GM23338 (cell line): ENCODE results near the gene RSU1. TPM values are rescaled to one million over a fixed set of nuclear protein-coding genes. Genes with fewer than 3 reads are reported as not detected.

Source experiments
- ATAC-seq: fragments of 200-7000 bp; cut with Tn5 transposase; 3 replicates; pipeline ENCODE4 v1.9.1; 2020
- DNase-seq: peaks from one replicate; pipeline ENCODE4 v3.0.0-alpha.2; 2015; ENCODE audit warnings: low spot score
- H2AFZ ChIP-seq: fragments of 200-600 bp; sonication (generic); 2 replicates; pipeline ENCODE4 v1.8.0; 2016; ENCODE audit warnings: antibody characterized with exemption, mild to moderate bottlenecking, moderate library complexity
- H3F3A ChIP-seq: fragments of 200-600 bp; sonication (generic); replicated peaks from 2 replicates; pipeline ENCODE4 v1.8.0; 2017; ENCODE audit warnings: antibody characterized with exemption, mixed run types, low read depth
- H3K27ac ChIP-seq: fragments of 200-600 bp; sonication (generic); 2 replicates; pipeline ENCODE4 v1.6.1; 2016; ENCODE audit warnings: low read depth
- H3K27me3 ChIP-seq: fragments of 200-600 bp; sonication (generic); 2 replicates; pipeline ENCODE4 v1.8.0; 2016; ENCODE audit warnings: mild to moderate bottlenecking, mixed run types, moderate library complexity; ENCODE audit not compliant: insufficient read depth
- H3K36me3 ChIP-seq: fragments of 200-600 bp; sonication (generic); 2 replicates; pipeline ENCODE4 v1.8.0; 2016; ENCODE audit warnings: mild to moderate bottlenecking; ENCODE audit not compliant: insufficient read depth
- H3K4me1 ChIP-seq: fragments of 200-600 bp; sonication (generic); 2 replicates; pipeline ENCODE4 v1.8.0; 2016; ENCODE audit warnings: mild to moderate bottlenecking, moderate library complexity; ENCODE audit not compliant: insufficient read depth
- H3K4me2 ChIP-seq: fragments of 200-600 bp; sonication (generic); 2 replicates; pipeline ENCODE4 v1.7.1; 2017; ENCODE audit warnings: mixed run types
- H3K4me3 ChIP-seq: fragments of 200-600 bp; sonication (generic); 2 replicates; pipeline ENCODE4 v1.6.1; 2016; ENCODE audit warnings: mixed run types
- H3K79me2 ChIP-seq: fragments of 200-600 bp; sonication (generic); replicated peaks from 2 replicates; pipeline ENCODE4 v1.8.0; 2017; ENCODE audit warnings: mild to moderate bottlenecking; ENCODE audit not compliant: insufficient read depth
- H3K9me2 ChIP-seq: fragments of 200-600 bp; sonication (generic); 2 replicates; pipeline ENCODE4 v1.8.0; 2017; ENCODE audit not compliant: insufficient read depth
- H4K20me1 ChIP-seq: fragments of 200-600 bp; sonication (generic); replicated peaks from 2 replicates; pipeline ENCODE4 v1.8.0; 2017; ENCODE audit warnings: mild to moderate bottlenecking; ENCODE audit not compliant: insufficient read depth
- H3K27ac Mint-ChIP-seq: 2 replicates; pipeline ENCODE4 v1.8.0; 2020; ENCODE audit warnings: inconsistent platforms, mild to moderate bottlenecking, moderate library complexity, mixed read lengths
- H3K27me3 Mint-ChIP-seq: 3 replicates; pipeline ENCODE4 v1.8.0; 2022; ENCODE audit warnings: low read depth, mild to moderate bottlenecking, moderate library complexity, mixed read lengths, inconsistent platforms; ENCODE audit not compliant: insufficient read depth, poor library complexity
- H3K36me3 Mint-ChIP-seq: 3 replicates; pipeline ENCODE4 v1.8.0; 2021; ENCODE audit warnings: low read depth, mild to moderate bottlenecking, inconsistent platforms, moderate library complexity, mixed read lengths
- H3K4me1 Mint-ChIP-seq: 3 replicates; pipeline ENCODE4 v1.8.0; 2020; ENCODE audit warnings: mild to moderate bottlenecking, inconsistent platforms, mixed read lengths
- H3K4me3 Mint-ChIP-seq: 3 replicates; pipeline ENCODE4 v1.8.0; 2021; ENCODE audit warnings: moderate library complexity, mild to moderate bottlenecking, inconsistent platforms, mixed read lengths
- H3K9me3 Mint-ChIP-seq: 3 replicates; pipeline ENCODE4 v1.8.0; 2020; ENCODE audit warnings: moderate library complexity, mild to moderate bottlenecking, inconsistent platforms, mixed read lengths
- CREB1 ChIP-seq: fragments of 250-450 bp; sonication (Bioruptor Pico); IDR thresholded peaks from 2 replicates; pipeline ENCODE4 v1.5.0; 2020; ENCODE audit warnings: low read depth, mild to moderate bottlenecking, moderate library complexity
- EZH2 ChIP-seq: fragments of 200-600 bp; sonication (generic); IDR thresholded peaks from one replicate; pipeline ENCODE4 v1.8.0; 2017; ENCODE audit warnings: antibody characterized with exemption, mild to moderate bottlenecking, low read depth; ENCODE audit not compliant: unreplicated experiment
- EZH2phosphoT487 ChIP-seq: fragments of 200-600 bp; sonication (generic); IDR thresholded peaks from one replicate; pipeline ENCODE4 v1.8.1; 2018; ENCODE audit warnings: antibody characterized with exemption; ENCODE audit not compliant: unreplicated experiment
- JUNB ChIP-seq: IDR thresholded peaks from one replicate; pipeline ENCODE4 v1.6.1; 2016; ENCODE audit warnings: antibody characterized with exemption; ENCODE audit not compliant: unreplicated experiment
- NANOG ChIP-seq: IDR thresholded peaks from 2 replicates; pipeline ENCODE4 v1.6.1; 2016; ENCODE audit warnings: antibody characterized with exemption, borderline replicate concordance
- POLR2AphosphoS5 ChIP-seq: IDR thresholded peaks from 2 replicates; pipeline ENCODE4 v1.6.1; 2016; ENCODE audit warnings: antibody characterized with exemption, low read depth
- STAT1 ChIP-seq: IDR thresholded peaks from one replicate; pipeline ENCODE4 v1.6.1; 2016; ENCODE audit warnings: antibody characterized with exemption; ENCODE audit not compliant: unreplicated experiment
- ZNF114 ChIP-seq: fragments of 250-450 bp; sonication (Bioruptor Pico); IDR thresholded peaks from 2 replicates; pipeline ENCODE4 v1.5.0; 2020; ENCODE audit warnings: mild to moderate bottlenecking, moderate library complexity
- ZNF331 ChIP-seq: fragments of 250-450 bp; sonication (Bioruptor Pico); IDR thresholded peaks from 2 replicates; pipeline ENCODE4 v1.5.0; 2020; ENCODE audit warnings: low read depth, mild to moderate bottlenecking, moderate library complexity
- polyA plus RNA-seq: library from polyadenylated mRNA; unstranded; fragments of >200 nt; fragmentation: Nextera tagmentation; extraction: Ambion mirVana; gene quantifications from 2 replicates; pipeline ENCODE4 v1.2.1, GENCODE V29; 2016
- total RNA-seq: library from RNA; depleted of rRNA; stranded (reverse); fragments of >200 nt; shearing (Covaris generic); gene quantifications from 2 replicates; pipeline ENCODE4 v1.2.3, GENCODE V29; 2014
- TF ChIP-seq, protein P1 (sequence below), 2 experiments: fragments of 200-600 bp in 1 of 2; sonication (generic) in 1 of 2; conservative IDR thresholded peaks; 2 replicates each; pipeline versions ENCODE4 v1.5.1 to v1.6.1; 2016 to 2017; ENCODE audit warnings: antibody characterized with exemption in 2 of 2, low read depth in 2 of 2, mild to moderate bottlenecking in 2 of 2, moderate library complexity in 1 of 2
- TF ChIP-seq, protein P2 (sequence below): IDR thresholded peaks from 2 replicates; pipeline ENCODE4 v1.6.1; 2016; ENCODE audit warnings: antibody characterized with exemption
- TF ChIP-seq, protein P3 (sequence below): fragments of 250-450 bp; sonication (Bioruptor Pico); IDR thresholded peaks from 2 replicates; pipeline ENCODE4 v1.5.0; 2020; ENCODE audit warnings: mild to moderate bottlenecking, moderate library complexity
- TF ChIP-seq, protein P4 (sequence below): IDR thresholded peaks from one replicate; pipeline ENCODE4 v1.6.1; 2018; ENCODE audit warnings: antibody characterized with exemption; ENCODE audit not compliant: unreplicated experiment

RSU1 gene
- total and polyA plus RNA-seq, 2 experiments from 2014 or later = 62.7 to 96.2 TPM

GRCh38 chr10:16788778-16789177, 28.4 kb downstream of the RSU1 start:
- DNase-seq (no peak), ATAC-seq (no peak)
- H3K4me2 ChIP-seq = no peak overlapping the region
- H3K4me1 ChIP-seq = no peaks in the 10 kb centered on the region; the same call in 1 of the 2 replicates
- no peaks in the 10 kb centered on the region for H3K27me3 ChIP-seq
- H3K4me3 ChIP-seq = no peak overlapping the region
- Mint-ChIP-seq H3K4me1 (no peaks in the 10 kb centered on the region; the same call in 2 of the 3 replicates), H3K36me3 (peaks cover 7% of the 10 kb centered on the region), H3K9me3 (peaks cover 3% of the 10 kb centered on the region; the same call in 1 of the 3 replicates), H3K27me3 (peaks cover 2% of the 10 kb centered on the region), H3K27ac (no peak overlapping the region), H3K4me3 (no peak overlapping the region)
- H3F3A ChIP-seq = no peaks in the 10 kb centered on the region
- H4K20me1 ChIP-seq = 0 out of 2 replicates have a peak, but pooled peaks cover 11% of the 10 kb centered on the region
- peaks cover 47% of the 10 kb centered on the region for H3K79me2 ChIP-seq
- no peaks in the 10 kb centered on the region for H3K9me2 ChIP-seq
- no peak overlapping the region for H3K27ac ChIP-seq
- peaks cover 4% of the 10 kb centered on the region; the same call in 1 of the 2 replicates for H3K36me3 ChIP-seq
- no peak for TF ChIP-seq JUNB
- TF ChIP-seq, protein P1, sequence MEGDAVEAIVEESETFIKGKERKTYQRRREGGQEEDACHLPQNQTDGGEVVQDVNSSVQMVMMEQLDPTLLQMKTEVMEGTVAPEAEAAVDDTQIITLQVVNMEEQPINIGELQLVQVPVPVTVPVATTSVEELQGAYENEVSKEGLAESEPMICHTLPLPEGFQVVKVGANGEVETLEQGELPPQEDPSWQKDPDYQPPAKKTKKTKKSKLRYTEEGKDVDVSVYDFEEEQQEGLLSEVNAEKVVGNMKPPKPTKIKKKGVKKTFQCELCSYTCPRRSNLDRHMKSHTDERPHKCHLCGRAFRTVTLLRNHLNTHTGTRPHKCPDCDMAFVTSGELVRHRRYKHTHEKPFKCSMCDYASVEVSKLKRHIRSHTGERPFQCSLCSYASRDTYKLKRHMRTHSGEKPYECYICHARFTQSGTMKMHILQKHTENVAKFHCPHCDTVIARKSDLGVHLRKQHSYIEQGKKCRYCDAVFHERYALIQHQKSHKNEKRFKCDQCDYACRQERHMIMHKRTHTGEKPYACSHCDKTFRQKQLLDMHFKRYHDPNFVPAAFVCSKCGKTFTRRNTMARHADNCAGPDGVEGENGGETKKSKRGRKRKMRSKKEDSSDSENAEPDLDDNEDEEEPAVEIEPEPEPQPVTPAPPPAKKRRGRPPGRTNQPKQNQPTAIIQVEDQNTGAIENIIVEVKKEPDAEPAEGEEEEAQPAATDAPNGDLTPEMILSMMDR (conservative IDR thresholded peaks at IDR 0.05; ENCODE audit: low read depth in 2 of 2) = no peak
- no peak for TF ChIP-seq ZNF114
- no peak for TF ChIP-seq POLR2AphosphoS5
- no peak for TF ChIP-seq ZNF331
- TF ChIP-seq, protein P2, sequence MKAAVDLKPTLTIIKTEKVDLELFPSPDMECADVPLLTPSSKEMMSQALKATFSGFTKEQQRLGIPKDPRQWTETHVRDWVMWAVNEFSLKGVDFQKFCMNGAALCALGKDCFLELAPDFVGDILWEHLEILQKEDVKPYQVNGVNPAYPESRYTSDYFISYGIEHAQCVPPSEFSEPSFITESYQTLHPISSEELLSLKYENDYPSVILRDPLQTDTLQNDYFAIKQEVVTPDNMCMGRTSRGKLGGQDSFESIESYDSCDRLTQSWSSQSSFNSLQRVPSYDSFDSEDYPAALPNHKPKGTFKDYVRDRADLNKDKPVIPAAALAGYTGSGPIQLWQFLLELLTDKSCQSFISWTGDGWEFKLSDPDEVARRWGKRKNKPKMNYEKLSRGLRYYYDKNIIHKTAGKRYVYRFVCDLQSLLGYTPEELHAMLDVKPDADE = no peak
- no peak for TF ChIP-seq NANOG
- TF ChIP-seq, protein P3, sequence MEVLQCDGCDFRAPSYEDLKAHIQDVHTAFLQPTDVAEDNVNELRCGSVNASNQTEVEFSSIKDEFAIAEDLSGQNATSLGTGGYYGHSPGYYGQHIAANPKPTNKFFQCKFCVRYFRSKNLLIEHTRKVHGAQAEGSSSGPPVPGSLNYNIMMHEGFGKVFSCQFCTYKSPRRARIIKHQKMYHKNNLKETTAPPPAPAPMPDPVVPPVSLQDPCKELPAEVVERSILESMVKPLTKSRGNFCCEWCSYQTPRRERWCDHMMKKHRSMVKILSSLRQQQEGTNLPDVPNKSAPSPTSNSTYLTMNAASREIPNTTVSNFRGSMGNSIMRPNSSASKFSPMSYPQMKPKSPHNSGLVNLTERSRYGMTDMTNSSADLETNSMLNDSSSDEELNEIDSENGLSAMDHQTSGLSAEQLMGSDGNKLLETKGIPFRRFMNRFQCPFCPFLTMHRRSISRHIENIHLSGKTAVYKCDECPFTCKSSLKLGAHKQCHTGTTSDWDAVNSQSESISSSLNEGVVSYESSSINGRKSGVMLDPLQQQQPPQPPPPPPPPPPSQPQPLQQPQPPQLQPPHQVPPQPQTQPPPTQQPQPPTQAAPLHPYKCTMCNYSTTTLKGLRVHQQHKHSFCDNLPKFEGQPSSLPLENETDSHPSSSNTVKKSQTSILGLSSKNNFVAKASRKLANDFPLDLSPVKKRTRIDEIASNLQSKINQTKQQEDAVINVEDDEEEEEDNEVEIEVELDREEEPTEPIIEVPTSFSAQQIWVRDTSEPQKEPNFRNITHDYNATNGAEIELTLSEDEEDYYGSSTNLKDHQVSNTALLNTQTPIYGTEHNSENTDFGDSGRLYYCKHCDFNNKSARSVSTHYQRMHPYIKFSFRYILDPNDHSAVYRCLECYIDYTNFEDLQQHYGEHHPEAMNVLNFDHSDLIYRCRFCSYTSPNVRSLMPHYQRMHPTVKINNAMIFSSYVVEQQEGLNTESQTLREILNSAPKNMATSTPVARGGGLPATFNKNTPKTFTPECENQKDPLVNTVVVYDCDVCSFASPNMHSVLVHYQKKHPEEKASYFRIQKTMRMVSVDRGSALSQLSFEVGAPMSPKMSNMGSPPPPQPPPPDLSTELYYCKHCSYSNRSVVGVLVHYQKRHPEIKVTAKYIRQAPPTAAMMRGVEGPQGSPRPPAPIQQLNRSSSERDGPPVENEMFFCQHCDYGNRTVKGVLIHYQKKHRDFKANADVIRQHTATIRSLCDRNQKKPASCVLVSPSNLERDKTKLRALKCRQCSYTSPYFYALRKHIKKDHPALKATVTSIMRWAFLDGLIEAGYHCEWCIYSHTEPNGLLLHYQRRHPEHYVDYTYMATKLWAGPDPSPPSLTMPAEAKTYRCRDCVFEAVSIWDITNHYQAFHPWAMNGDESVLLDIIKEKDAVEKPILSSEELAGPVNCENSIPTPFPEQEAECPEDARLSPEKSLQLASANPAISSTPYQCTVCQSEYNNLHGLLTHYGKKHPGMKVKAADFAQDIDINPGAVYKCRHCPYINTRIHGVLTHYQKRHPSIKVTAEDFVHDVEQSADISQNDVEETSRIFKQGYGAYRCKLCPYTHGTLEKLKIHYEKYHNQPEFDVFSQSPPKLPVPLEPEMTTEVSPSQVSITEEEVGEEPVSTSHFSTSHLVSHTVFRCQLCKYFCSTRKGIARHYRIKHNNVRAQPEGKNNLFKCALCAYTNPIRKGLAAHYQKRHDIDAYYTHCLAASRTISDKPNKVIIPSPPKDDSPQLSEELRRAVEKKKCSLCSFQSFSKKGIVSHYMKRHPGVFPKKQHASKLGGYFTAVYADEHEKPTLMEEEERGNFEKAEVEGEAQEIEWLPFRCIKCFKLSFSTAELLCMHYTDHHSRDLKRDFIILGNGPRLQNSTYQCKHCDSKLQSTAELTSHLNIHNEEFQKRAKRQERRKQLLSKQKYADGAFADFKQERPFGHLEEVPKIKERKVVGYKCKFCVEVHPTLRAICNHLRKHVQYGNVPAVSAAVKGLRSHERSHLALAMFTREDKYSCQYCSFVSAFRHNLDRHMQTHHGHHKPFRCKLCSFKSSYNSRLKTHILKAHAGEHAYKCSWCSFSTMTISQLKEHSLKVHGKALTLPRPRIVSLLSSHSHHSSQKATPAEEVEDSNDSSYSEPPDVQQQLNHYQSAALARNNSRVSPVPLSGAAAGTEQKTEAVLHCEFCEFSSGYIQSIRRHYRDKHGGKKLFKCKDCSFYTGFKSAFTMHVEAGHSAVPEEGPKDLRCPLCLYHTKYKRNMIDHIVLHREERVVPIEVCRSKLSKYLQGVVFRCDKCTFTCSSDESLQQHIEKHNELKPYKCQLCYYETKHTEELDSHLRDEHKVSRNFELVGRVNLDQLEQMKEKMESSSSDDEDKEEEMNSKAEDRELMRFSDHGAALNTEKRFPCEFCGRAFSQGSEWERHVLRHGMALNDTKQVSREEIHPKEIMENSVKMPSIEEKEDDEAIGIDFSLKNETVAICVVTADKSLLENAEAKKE (CRISPR knock-in tag) = no peak
- no peak for TF ChIP-seq EZH2
- TF ChIP-seq, protein P4, sequence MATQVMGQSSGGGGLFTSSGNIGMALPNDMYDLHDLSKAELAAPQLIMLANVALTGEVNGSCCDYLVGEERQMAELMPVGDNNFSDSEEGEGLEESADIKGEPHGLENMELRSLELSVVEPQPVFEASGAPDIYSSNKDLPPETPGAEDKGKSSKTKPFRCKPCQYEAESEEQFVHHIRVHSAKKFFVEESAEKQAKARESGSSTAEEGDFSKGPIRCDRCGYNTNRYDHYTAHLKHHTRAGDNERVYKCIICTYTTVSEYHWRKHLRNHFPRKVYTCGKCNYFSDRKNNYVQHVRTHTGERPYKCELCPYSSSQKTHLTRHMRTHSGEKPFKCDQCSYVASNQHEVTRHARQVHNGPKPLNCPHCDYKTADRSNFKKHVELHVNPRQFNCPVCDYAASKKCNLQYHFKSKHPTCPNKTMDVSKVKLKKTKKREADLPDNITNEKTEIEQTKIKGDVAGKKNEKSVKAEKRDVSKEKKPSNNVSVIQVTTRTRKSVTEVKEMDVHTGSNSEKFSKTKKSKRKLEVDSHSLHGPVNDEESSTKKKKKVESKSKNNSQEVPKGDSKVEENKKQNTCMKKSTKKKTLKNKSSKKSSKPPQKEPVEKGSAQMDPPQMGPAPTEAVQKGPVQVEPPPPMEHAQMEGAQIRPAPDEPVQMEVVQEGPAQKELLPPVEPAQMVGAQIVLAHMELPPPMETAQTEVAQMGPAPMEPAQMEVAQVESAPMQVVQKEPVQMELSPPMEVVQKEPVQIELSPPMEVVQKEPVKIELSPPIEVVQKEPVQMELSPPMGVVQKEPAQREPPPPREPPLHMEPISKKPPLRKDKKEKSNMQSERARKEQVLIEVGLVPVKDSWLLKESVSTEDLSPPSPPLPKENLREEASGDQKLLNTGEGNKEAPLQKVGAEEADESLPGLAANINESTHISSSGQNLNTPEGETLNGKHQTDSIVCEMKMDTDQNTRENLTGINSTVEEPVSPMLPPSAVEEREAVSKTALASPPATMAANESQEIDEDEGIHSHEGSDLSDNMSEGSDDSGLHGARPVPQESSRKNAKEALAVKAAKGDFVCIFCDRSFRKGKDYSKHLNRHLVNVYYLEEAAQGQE = no peak
- TF ChIP-seq EZH2phosphoT487 = no peak
- TF ChIP-seq CREB1 (CRISPR knock-in tag) = no peak
- TF ChIP-seq STAT1 = no peak
- no peak overlapping the region for H2AFZ ChIP-seq
